HS-27A (cell line): ENCODE measurements around the gene OSGEP.
A peak's percentile ranks its signal among the peaks of the same experiment; 100 is the strongest.

ENCODE experiments used
- DNase-seq: peaks from one replicate; pipeline ENCODE4 v3.0.0-alpha.2; 2012; ENCODE audit warnings: low read depth, missing footprints

The OSGEP gene

GRCh38 chr14:20434701-20435581, 19.7 kb downstream of the OSGEP start:
- DNase-seq: no peak

GRCh38 chr14:20429801-20430669, 24.6 kb downstream of the OSGEP start:
- DNase-seq: no peak

- DNase-seq: no peak
These were observed 25.8 kb downstream of the OSGEP start for GRCh38 chr14:20428802-20429201.

GRCh38 chr14:20428010-20428365, 26.6 kb downstream of the OSGEP start:
- DNase-seq: no peak

- no peak for DNase-seq
These were observed 27.2 kb downstream of the OSGEP start for GRCh38 chr14:20427231-20428009.

GRCh38 chr14:20424851-20425250, 29.8 kb downstream of the OSGEP start:
- no peak for DNase-seq

GRCh38 chr14:20422886-20423285, 31.7 kb downstream of the OSGEP start:
- DNase-seq: no peak

GRCh38 chr14:20421267-20421666, 33.3 kb downstream of the OSGEP start:
- no peak for DNase-seq

GRCh38 chr14:20419419-20419818, 35.2 kb downstream of the OSGEP start:
- DNase-seq: no peak

- no peak for DNase-seq
These were observed 36.1 kb downstream of the OSGEP start for GRCh38 chr14:20418501-20418909.

- DNase-seq: no peak
These were observed 37.1 kb downstream of the OSGEP start for GRCh38 chr14:20417250-20418186.

- DNase-seq: no peak
These were observed 38.4 kb downstream of the OSGEP start for GRCh38 chr14:20416223-20416622.

GRCh38 chr14:20415782-20416206, 38.8 kb downstream of the OSGEP start:
- DNase-seq: no peak

GRCh38 chr14:20413744-20414082, 40.9 kb downstream of the OSGEP start:
- no peak for DNase-seq

- peak; percentile 69 for DNase-seq
These were observed 41.5 kb downstream of the OSGEP start, which contains the start of gene TEP1 for GRCh38 chr14:20412876-20413743. Gene TEP1, minus strand, starts transcription at chr14:20413501. Its CDS starts 5,062 bp downstream, at chr14:20408439.

- no peak for DNase-seq
These were observed 42.2 kb downstream of the OSGEP start for GRCh38 chr14:20412411-20412810.

GRCh38 chr14:20409226-20409625, 45.4 kb downstream of the OSGEP start:
- no peak for DNase-seq

- no peak for DNase-seq
These were observed 51.1 kb downstream of the OSGEP start for GRCh38 chr14:20403521-20403920.

GRCh38 chr14:20400965-20401593, 53.5 kb downstream of the OSGEP start:
- no peak for DNase-seq

GRCh38 chr14:20400589-20400964, 54.0 kb downstream of the OSGEP start:
- no peak for DNase-seq
